Astrocyte of the spinal cord (primary cell): ENCODE data around the gene PRRC2A.

Experiments
- DNase-seq: peaks from one replicate; pipeline ENCODE4 v3.0.0; 2011; ENCODE audit warnings: low read depth, low spot score
- H3K4me3 ChIP-seq: 2 replicates; pipeline ENCODE4 v1.5.1; 2011; ENCODE audit warnings: low read depth, mild to moderate bottlenecking, low read length, moderate library complexity
- in situ Hi-C: cut with HindIII; loops from 2 replicates; pipeline ENCODE4 v1.10.0; 2017; ENCODE audit warnings: low sequenced_read_pairs
- TF ChIP-seq, protein P1 (sequence below): IDR thresholded peaks from 2 replicates; pipeline ENCODE4 v1.5.1; 2012; ENCODE audit warnings: low read depth, mild to moderate bottlenecking, low read length, inconsistent platforms

PRRC2A gene

DNA sequence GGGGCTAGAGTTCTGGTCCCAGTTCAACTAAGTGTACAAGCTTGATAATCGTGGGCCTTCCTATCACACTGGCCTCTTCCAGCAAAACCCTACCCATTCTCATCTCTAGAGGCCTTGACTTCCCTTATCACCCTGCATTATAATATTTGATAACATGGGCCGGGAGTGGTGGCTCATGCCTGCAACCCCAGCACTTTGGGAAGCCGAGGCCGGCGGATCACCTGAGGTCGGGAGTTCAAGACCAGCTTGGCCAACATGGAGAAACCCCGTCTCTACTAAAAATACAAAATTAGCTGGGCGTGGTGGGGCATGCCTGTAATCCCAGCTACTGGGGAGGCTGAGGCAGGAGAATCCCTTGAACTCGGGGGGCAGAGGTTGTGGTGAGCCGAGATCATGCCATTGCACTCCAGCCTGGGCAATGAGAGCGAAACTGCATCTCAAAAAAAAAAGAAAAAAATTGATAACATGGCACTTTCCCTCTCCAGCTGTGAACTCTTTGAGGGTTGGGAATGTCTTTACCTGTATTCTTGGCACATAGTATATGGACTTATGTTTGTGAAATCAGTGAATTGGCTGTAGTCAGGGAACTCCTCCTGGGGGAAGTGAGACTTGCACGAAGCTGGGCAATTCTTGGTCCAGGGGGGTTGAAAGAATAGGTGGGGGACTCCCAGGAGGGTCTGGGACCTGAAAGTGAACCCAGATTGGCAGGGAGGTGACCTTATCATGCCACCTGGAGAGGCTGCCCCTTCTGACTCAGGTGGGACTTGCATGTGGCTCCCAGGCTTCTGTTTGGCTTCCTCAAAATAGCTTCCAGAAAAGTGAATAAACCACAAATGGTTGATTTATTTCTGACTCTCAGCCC, 41.0 kb downstream of the PRRC2A start:
- no peak overlapping the region for H3K4me3 ChIP-seq

DNA sequence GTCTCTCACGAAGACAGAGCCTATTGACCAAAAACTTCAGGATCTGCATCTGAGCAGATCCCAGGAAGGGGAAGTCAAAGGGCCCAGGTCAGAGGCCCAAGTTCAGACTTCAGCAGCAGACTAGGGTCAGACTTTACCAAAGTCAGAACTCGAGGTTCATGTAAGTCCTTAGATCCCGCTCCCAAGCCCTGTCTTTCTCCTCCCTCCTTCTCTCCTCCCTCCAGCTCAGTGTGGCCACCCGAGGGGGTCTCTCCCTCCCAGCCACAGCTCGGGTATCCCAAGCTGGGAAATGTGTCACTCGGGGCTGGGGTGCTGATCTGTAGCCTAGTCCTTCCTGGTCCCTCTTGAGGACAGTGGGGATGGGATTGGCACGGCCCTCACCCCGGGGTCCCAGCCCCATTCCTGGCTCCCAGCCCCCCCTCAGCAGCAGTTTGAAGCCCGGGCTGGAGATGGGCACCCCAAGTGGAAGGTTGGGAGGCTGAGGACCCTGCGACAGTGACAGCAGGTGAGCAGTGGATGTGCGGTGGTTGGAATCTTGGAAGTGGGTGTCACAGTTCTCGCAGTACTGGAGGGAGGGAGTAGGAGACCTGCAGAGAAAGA, 41.7 kb downstream of the PRRC2A start:
- no peak overlapping the region for H3K4me3 ChIP-seq
- in situ Hi-C loops = no loop called here
- TF ChIP-seq, protein P1, sequence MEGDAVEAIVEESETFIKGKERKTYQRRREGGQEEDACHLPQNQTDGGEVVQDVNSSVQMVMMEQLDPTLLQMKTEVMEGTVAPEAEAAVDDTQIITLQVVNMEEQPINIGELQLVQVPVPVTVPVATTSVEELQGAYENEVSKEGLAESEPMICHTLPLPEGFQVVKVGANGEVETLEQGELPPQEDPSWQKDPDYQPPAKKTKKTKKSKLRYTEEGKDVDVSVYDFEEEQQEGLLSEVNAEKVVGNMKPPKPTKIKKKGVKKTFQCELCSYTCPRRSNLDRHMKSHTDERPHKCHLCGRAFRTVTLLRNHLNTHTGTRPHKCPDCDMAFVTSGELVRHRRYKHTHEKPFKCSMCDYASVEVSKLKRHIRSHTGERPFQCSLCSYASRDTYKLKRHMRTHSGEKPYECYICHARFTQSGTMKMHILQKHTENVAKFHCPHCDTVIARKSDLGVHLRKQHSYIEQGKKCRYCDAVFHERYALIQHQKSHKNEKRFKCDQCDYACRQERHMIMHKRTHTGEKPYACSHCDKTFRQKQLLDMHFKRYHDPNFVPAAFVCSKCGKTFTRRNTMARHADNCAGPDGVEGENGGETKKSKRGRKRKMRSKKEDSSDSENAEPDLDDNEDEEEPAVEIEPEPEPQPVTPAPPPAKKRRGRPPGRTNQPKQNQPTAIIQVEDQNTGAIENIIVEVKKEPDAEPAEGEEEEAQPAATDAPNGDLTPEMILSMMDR = no peak
- DNase-seq = no peak

More for the DNA sequence above, 41.0 kb downstream of the PRRC2A start:
- TF ChIP-seq, protein P1 = no peak
- no peak for DNase-seq
- in situ Hi-C loops = no loop called here

DNA sequence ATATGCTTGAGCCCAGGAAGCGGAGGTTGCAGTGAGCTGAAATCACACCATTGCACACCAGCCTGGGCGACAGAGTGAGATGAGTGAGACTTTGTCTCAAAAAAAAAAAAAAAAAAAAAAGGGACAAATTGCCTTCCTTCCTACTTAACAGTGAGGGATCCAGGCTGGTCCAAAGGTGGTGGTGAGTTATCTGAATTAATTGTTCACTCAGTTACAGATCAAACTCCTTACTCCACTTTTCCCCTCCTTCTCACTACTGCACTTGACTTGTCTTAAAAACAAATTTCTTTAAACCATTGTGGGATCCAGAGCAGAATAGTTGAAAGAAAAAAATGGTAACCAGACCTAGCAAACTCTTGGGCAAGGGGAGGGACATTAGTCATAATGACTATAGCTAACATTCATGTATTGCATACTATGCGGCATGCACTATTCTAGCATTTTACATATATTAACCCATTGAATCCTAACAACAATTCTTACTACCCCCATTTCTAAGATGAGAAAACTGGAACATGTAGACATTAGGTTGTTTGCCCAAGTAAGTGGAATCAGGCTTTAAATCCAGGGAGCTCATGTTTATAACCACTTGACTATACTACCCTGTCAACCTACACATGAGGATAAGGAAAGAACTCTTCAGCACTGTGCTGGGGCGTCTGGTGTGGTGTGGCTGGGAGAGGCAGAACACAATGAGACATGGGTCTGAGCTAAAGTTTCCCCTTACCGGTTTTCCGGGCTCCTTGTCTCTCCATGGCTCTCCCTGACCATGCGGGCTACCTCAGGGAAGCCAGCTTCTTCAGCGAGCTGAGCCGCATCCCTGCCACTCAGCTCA, 42.8 kb downstream of the PRRC2A start:
- TF ChIP-seq, protein P1 = no peak
- H3K4me3 ChIP-seq = peak overlapping the region; percentile 96
- DNase-seq = no peak
- in situ Hi-C loops = no loop called here

DNA sequence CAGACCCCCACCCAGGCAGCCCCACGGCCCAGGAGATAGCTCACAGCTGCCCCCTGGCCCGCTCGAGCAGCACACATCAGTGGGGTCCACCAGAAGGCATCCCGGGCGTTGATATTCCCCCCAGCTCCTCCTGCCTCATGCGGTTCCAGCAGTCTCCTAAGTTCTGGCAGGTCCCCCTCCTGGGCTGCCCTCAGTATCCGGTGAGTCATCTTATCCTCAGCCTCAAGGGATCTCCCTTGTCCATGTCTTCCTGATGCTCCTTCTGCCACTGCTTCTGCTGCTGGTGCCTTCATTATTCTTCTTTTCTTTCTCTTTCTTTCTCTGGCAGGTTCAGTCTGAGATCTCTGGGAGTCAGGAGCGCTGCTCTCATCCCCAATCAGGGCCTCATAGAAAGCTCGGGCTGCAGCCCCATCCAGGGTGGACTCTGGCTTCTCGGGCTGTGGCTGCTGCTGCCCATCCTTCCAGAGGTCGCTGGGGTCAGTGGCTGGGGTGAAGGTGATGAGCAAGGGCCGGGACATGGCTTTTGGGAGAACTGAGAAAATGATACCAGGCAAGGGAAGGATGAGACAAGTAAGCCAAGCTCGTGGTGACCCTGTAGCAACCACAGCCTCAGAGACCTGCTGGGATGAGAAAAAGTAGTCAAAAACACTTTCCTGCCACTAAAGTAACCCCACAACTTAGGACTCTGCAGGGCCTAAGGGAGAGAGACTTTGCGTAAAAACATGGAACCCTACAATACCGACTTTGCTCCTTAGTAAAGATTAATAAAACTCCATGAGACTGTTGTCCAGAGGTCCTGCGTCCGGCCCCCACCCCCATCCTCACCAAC, 43.7 kb downstream of the PRRC2A start:
- TF ChIP-seq, protein P1 = no peak
- DNase-seq = peak; percentile 81
- H3K4me3 ChIP-seq = peak overlapping the region; percentile 96
- in situ Hi-C loops = no loop called here

DNA sequence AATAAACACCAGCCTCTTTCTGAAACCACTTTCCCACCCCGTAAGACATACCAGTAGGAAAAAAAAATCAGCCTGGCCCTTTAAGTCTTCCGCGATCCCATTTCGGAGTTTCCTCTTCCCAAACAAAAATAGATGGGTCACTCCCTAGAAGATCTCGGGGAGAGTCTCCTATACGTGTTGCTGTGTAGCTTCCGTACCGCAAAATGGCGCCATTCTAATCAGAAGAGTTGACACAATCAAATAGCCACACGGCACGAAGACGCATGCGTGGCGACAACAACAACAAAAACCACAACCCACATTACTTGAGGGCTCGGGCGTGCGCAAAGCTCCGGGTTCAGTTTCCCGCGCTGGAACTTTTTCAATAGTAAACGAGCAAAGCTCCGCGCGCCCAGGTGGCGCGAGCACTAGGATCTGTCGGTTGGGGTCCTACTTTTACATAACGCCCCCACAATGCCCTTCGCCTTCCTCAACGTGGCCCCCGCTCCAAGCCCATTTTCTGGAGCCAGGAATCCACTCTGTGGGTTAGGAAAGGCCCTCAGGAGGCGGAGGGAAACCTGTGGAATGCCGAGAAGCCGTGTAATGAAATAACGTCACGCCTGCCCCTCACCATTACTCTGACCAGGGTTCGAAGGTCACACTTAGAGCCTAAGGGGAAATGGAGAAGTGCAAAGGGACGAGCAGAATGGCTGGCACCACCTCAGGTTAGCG, 44.4 kb downstream of the PRRC2A start, which contains the start of gene GPANK1:
Gene GPANK1 (minus strand): TSS at position 208 of the 711 bp plus-strand sequence. CDS start 519 bp downstream, outside the sequence.
- H3K4me3 ChIP-seq = peak within 1 kb of the TSS; percentile 96
- in situ Hi-C loops = no loop called here
- TF ChIP-seq, protein P1 = no peak
- DNase-seq = peak; percentile 91
